OCI-LY7 (cell line): ENCODE results near the gene WNT16. TPM values are rescaled to one million over a fixed set of nuclear protein-coding genes. Genes with fewer than 3 reads are reported as not detected.

Source experiments
- BruUV-seq: library from RNA; stranded (reverse); fragments of 400-500 nt; replicated peaks from 2 replicates; lab custom pipeline; 2021; lab: Mats Ljungman, UMichigan
- CTCF ChIA-PET: fragments of 300-600 bp; sonication (Branson Sonifier 250); formaldehyde crosslinking; loops from one replicate; lab custom pipeline; 2022; ENCODE audit warnings: antibody characterized with exemption; ENCODE audit not compliant: unreplicated experiment; lab: Charles Lee
- POLR2A ChIA-PET: fragments of 300-600 bp; sonication (Branson Sonifier 250); formaldehyde crosslinking; loops from one replicate; lab custom pipeline; 2022; ENCODE audit warnings: antibody characterized with exemption; lab: Charles Lee
- DNase-seq: peaks from one replicate; pipeline ENCODE4 v3.0.0-alpha.2; 2015; ENCODE audit warnings: low spot score
- H2AFZ ChIP-seq: fragments of 200-600 bp; sonication (generic), shearing (Covaris generic); 2 replicates; pipeline ENCODE4 v1.6.1; 2014; ENCODE audit warnings: mild to moderate bottlenecking, antibody characterized with exemption, low read length, moderate library complexity
- H3K27ac ChIP-seq: fragments of 200-600 bp; sonication (generic); 2 replicates; pipeline ENCODE4 v1.5.1; 2014; ENCODE audit warnings: mixed run types, low read depth, mild to moderate bottlenecking, moderate library complexity, low read length, inconsistent platforms; ENCODE audit not compliant: poor library complexity, severe bottlenecking
- H3K36me3 ChIP-seq: fragments of 200-600 bp; sonication (generic); 2 replicates; pipeline ENCODE4 v1.6.1; 2014; ENCODE audit warnings: mild to moderate bottlenecking, antibody characterized with exemption, low read length, moderate library complexity, mixed read lengths; ENCODE audit not compliant: insufficient read depth
- H3K4me1 ChIP-seq: fragments of 200-600 bp; sonication (generic); 2 replicates; pipeline ENCODE4 v1.5.1; 2014; ENCODE audit warnings: mild to moderate bottlenecking, low read length; ENCODE audit not compliant: insufficient read depth, poor library complexity, severe bottlenecking
- H3K4me2 ChIP-seq: fragments of 200-600 bp; sonication (generic); 2 replicates; pipeline ENCODE4 v1.6.1; 2014; ENCODE audit warnings: mild to moderate bottlenecking, low read length
- H3K4me3 ChIP-seq: fragments of 200-600 bp; sonication (generic); 2 replicates; pipeline ENCODE4 v1.5.1; 2014; ENCODE audit warnings: mild to moderate bottlenecking, low read depth, low read length; ENCODE audit not compliant: poor library complexity, severe bottlenecking
- H3K79me2 ChIP-seq: fragments of 200-600 bp; sonication (generic); 2 replicates; pipeline ENCODE4 v1.6.1; 2016; ENCODE audit warnings: low read depth, mild to moderate bottlenecking, low read length, moderate library complexity, mixed read lengths; ENCODE audit not compliant: insufficient read depth
- H3K9me2 ChIP-seq: fragments of 200-600 bp; sonication (generic); 2 replicates; pipeline ENCODE4 v1.6.1; 2016; ENCODE audit warnings: mild to moderate bottlenecking, low read length, mixed read lengths; ENCODE audit not compliant: insufficient read depth
- H3K9me3 ChIP-seq: fragments of 200-600 bp; sonication (generic); 2 replicates; pipeline ENCODE4 v1.6.1; 2014; ENCODE audit warnings: mild to moderate bottlenecking, mixed run types, low read length, mixed read lengths
- H4K20me1 ChIP-seq: fragments of 200-600 bp; sonication (generic); 2 replicates; pipeline ENCODE4 v1.6.1; 2014; ENCODE audit warnings: mild to moderate bottlenecking, antibody characterized with exemption, low read length, moderate library complexity, mixed read lengths; ENCODE audit not compliant: insufficient read depth
- CTCF ChIP-seq: fragments of 200-600 bp; sonication (generic); conservative IDR thresholded peaks from 2 replicates; pipeline ENCODE4 v1.5.1; 2014; ENCODE audit warnings: mild to moderate bottlenecking, antibody characterized with exemption, low read length, moderate library complexity, mixed read lengths
- EZH2phosphoT487 ChIP-seq: fragments of 200-600 bp; sonication (generic); IDR thresholded peaks from 2 replicates; pipeline ENCODE4 v1.6.1; 2018; ENCODE audit warnings: low read depth, borderline replicate concordance, mild to moderate bottlenecking, mixed run types, antibody characterized with exemption, low read length, moderate library complexity, mixed read lengths
- intact Hi-C: fragments of 100-400 bp; cut with micrococcal nuclease; formaldehyde crosslinking; loops from one replicate; pipeline ENCODE4 v1.10.0; 2022; ENCODE audit not compliant: unreplicated experiment
- total RNA-seq, 2 experiments: library from RNA; depleted of rRNA in 1 of 2; stranded (reverse); fragments of >200 nt in 1 of 2; shearing (Covaris generic) in 1 of 2; gene quantifications; 2 replicates each; pipeline ENCODE4 v1.2.3, GENCODE V29; 2014 to 2022

WNT16 gene
- total RNA-seq, 2 experiments from 2014 or later = not detected

GRCh38 chr7:121305109-121305508, 23.7 kb upstream of the WNT16 start:
- ChIA-PET POLR2A (interaction anchor here (0.7 kb wide), 1 partner anchor 62 kb away, joined by 3 read pairs; no protein-coding TSS in a partner anchor), CTCF (no interaction called here)
- no peak for TF ChIP-seq EZH2phosphoT487
- Histone ChIP-seq H3K4me1 (peaks cover 8% of the 10 kb centered on the region), H3K79me2 (no peaks in the 10 kb centered on the region), H3K27ac (no peak overlapping the region), H2AFZ (no peak overlapping the region), H3K9me2 (no peaks in the 10 kb centered on the region), H3K4me2 (no peak overlapping the region; the same call in 1 of the 2 replicates), H3K9me3 (no peaks in the 10 kb centered on the region), H3K36me3 (no peaks in the 10 kb centered on the region), H4K20me1 (no peaks in the 10 kb centered on the region), H3K4me3 (no peak overlapping the region)
- intact Hi-C loops = no loop called here
- DNase-seq = no peak
- no TSS peak for BruUV-seq

DNA sequence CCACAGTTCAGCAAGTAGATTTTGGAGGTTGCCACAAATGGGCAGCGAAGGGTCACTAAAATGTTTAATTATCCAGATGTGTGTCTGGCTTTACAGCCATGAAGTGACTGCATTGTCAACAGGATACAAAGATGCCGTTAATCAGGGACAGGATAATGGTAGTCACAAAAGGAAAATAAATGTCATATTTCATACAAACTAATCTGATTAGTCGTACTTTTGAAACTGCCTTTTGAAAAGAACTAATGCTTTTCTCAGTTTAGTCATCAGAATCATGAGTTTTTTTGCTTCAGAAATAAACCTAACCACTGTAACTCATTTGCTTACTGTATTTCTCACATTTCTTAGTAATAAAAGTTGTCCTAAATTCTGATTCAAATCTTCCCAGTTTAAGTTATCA, 22.2 kb upstream of the WNT16 start:
- no peak for DNase-seq
- Histone ChIP-seq H3K36me3 (no peaks in the 10 kb centered on the region), H3K4me1 (peaks cover 8% of the 10 kb centered on the region), H2AFZ (peak overlapping the region; percentile 10; the same call in 1 of the 2 replicates), H3K9me2 (no peaks in the 10 kb centered on the region), H4K20me1 (no peaks in the 10 kb centered on the region), H3K79me2 (no peaks in the 10 kb centered on the region), H3K9me3 (no peaks in the 10 kb centered on the region), H3K27ac (no peak overlapping the region), H3K4me3 (no peak overlapping the region), H3K4me2 (no peak overlapping the region)
- no TSS peak for BruUV-seq
- CTCF ChIA-PET = no interaction called here
- intact Hi-C loops = no loop called here
- POLR2A ChIA-PET = no interaction called here
- TF ChIP-seq CTCF (no peak), EZH2phosphoT487 (no peak)

DNA sequence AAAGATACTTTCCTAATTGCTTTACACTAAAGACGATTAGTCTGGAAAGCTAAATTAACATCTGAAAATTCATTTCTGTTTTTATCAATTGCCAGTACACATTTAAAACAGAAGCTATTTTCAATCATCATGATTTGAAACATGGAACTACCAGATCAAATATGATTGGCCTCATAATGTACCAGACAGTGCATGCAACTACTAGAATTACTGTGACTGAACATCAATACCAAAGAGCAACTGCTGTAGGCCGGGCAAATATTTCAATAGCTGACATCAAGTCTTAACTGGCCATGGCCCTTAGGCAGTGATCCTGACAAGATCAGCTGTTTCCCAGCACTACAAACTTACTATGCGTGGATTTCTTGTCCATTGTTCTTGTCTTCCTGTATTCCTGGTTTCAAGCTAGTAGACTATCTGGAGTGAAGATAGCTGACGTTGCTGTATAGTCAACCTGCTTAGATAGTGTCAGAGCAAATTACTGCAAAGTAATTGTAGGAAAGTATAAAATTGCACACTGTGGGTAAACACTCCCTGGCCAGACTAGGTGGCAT, 21.7 kb upstream of the WNT16 start:
- Histone ChIP-seq H3K36me3 (no peaks in the 10 kb centered on the region), H3K4me1 (peaks cover 7% of the 10 kb centered on the region), H3K27ac (no peak overlapping the region), H3K9me2 (no peaks in the 10 kb centered on the region), H3K4me3 (no peak overlapping the region), H3K4me2 (no peak overlapping the region), H2AFZ (peak overlapping the region; percentile 10; the same call in 1 of the 2 replicates), H3K9me3 (no peaks in the 10 kb centered on the region), H4K20me1 (no peaks in the 10 kb centered on the region), H3K79me2 (no peaks in the 10 kb centered on the region)
- intact Hi-C loops = no loop called here
- no peak for DNase-seq
- no TSS peak for BruUV-seq
- CTCF ChIA-PET = no interaction called here
- POLR2A ChIA-PET = no interaction called here
- TF ChIP-seq CTCF = no peak
- no peak for TF ChIP-seq EZH2phosphoT487
